ENCODE results near the gene MKLN1. TPM values are rescaled to one million over a fixed set of nuclear protein-coding genes. Genes with fewer than 3 reads are reported as not detected.

Gene MKLN1
- total RNA-seq, 1 donor from 2014 or later: 20.0 TPM

DNA sequence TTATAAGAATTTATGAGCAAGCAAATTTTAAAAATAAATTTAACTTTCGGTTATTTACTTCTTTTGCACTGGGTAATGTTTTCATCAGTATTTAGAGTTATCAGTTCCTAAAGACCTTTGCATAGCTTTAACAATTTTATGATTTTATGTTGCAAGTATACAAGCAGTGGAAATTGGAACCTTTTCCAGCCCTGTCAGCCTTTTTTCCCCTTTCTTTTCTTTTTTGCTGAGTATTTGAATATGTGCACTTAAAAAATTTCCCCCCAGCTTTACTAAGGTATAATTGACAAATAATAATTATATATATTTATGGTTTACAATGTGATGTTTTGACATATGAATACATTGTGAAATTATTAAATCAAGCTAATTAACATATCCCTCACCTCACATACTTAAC lies 62.6 kb downstream of the MKLN1 start:
- H3K27me3 ChIP-seq (ENCODE audit: control insufficient read depth, insufficient read depth, low read length): no peaks in the 10 kb centered on the region
- DNase-seq (ENCODE audit: low read depth): no peak
- no peaks in the 10 kb centered on the region for H3K36me3 ChIP-seq (ENCODE audit: control insufficient read depth, insufficient read depth, low read length)
- TF ChIP-seq, protein P1, sequence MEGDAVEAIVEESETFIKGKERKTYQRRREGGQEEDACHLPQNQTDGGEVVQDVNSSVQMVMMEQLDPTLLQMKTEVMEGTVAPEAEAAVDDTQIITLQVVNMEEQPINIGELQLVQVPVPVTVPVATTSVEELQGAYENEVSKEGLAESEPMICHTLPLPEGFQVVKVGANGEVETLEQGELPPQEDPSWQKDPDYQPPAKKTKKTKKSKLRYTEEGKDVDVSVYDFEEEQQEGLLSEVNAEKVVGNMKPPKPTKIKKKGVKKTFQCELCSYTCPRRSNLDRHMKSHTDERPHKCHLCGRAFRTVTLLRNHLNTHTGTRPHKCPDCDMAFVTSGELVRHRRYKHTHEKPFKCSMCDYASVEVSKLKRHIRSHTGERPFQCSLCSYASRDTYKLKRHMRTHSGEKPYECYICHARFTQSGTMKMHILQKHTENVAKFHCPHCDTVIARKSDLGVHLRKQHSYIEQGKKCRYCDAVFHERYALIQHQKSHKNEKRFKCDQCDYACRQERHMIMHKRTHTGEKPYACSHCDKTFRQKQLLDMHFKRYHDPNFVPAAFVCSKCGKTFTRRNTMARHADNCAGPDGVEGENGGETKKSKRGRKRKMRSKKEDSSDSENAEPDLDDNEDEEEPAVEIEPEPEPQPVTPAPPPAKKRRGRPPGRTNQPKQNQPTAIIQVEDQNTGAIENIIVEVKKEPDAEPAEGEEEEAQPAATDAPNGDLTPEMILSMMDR (IDR thresholded peaks at IDR 0.05; ENCODE audit: insufficient read depth, low read length, severe bottlenecking): no peak
- no peak for FAIRE-seq
- H3K4me3 ChIP-seq (ENCODE audit: low read depth, low read length): no peak overlapping the region

DNA sequence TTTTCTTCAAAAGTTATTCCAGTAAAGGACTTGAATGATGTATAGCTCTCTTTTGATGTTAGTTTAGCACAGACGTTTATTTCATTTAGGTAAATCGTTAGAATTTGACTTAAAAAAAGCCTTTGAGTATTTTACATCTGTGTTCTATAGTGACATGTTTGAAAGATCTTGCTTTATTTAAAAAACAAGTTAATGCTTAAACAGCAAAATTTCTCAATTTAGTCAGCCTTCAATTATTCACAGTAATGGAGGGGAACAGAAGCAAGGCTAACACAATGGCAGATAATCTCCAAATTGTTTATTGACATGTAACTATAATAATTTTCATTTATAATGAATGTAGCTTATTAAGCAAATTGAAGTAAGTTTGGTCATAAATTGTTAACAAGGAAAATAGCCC lies 63.5 kb downstream of the MKLN1 start:
- no peaks in the 10 kb centered on the region for H3K36me3 ChIP-seq (ENCODE audit: control insufficient read depth, insufficient read depth, low read length)
- no peak overlapping the region for H3K4me3 ChIP-seq (ENCODE audit: low read depth, low read length)
- FAIRE-seq: no peak
- TF ChIP-seq, protein P1 (IDR thresholded peaks at IDR 0.05; ENCODE audit: insufficient read depth, low read length, severe bottlenecking): no peak
- no peak for DNase-seq (ENCODE audit: low read depth)
- no peaks in the 10 kb centered on the region for H3K27me3 ChIP-seq (ENCODE audit: control insufficient read depth, insufficient read depth, low read length)

DNA sequence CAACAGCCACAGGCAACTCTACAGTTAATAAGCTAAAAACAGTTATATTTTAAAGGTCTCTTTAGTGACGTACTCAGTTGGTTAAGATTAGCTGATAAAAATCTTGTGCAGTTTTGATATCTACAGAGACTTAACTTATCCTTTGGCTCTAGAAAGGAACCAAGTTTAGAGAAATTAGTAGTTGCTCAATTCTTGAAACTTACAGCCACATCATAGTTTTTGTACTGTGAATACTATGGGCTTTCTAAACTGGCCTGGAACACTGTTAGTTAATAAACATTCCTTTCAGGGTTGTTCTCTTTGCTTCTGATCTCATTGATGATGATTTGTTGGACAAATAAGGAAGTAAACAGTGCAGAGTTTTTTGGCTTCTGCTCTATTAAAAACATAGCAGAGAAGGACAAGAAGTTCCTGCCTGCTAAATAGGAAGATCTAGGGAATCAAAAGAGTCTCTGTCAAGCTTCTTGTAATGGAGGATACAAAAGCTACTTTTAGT lies 73.1 kb downstream of the MKLN1 start:
- Histone ChIP-seq H3K36me3 (ENCODE audit: control insufficient read depth, insufficient read depth, low read length) (no peaks in the 10 kb centered on the region), H3K27me3 (ENCODE audit: control insufficient read depth, insufficient read depth, low read length) (no peaks in the 10 kb centered on the region), H3K4me3 (ENCODE audit: low read depth, low read length) (no peak overlapping the region)
- TF ChIP-seq, protein P1 (IDR thresholded peaks at IDR 0.05; ENCODE audit: insufficient read depth, low read length, severe bottlenecking): no peak
- DNase-seq (ENCODE audit: low read depth) (no peak), FAIRE-seq (no peak)

DNA sequence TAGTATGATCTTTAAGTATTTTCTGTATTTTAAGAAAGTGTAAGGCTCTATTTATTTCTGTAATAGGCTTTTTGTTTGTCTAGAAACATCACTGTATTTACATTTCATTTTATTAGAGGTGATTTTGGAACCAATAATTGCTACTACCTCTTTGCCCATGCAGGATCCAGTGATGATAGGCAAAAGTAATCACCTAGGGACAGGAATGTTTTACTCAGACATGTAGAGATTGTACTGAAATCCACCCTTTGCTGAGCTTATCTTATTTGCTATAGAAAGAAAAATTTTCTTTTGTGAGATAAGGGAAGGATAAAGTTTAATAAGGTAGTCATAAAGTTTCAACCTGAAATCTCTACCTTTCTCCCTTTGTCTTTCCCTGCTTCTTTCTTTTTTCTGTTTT lies 73.5 kb downstream of the MKLN1 start:
- Histone ChIP-seq H3K27me3 (ENCODE audit: control insufficient read depth, insufficient read depth, low read length) (no peaks in the 10 kb centered on the region), H3K36me3 (ENCODE audit: control insufficient read depth, insufficient read depth, low read length) (no peaks in the 10 kb centered on the region), H3K4me3 (ENCODE audit: low read depth, low read length) (no peak overlapping the region)
- FAIRE-seq (no peak), DNase-seq (ENCODE audit: low read depth) (no peak)
- TF ChIP-seq, protein P1 (IDR thresholded peaks at IDR 0.05; ENCODE audit: insufficient read depth, low read length, severe bottlenecking): no peak

DNA sequence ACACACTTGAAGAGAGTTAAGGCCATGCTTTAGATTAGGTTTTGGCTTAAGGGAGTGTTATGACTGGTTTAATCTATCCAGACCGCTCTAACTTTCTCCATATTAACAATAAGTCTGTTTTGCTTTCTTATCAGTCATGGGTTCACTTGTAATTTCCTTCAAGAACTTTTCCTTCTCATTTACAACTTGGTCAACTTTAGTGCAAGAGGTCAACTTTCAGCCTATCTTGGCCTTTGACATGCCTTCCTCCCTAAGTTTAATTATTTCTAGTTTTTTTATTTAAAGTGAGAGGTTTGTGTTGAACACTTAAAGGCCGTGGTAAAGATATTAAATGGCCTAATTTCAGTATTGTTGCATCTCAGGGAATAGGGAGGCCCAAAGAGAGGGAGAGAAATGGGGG lies 75.6 kb downstream of the MKLN1 start:
- no peaks in the 10 kb centered on the region for H3K27me3 ChIP-seq (ENCODE audit: control insufficient read depth, insufficient read depth, low read length)
- no peak for FAIRE-seq
- TF ChIP-seq, protein P1 (IDR thresholded peaks at IDR 0.05; ENCODE audit: insufficient read depth, low read length, severe bottlenecking): no peak
- H3K36me3 ChIP-seq (ENCODE audit: control insufficient read depth, insufficient read depth, low read length): no peaks in the 10 kb centered on the region
- no peak for DNase-seq (ENCODE audit: low read depth)
- no peak overlapping the region for H3K4me3 ChIP-seq (ENCODE audit: low read depth, low read length)

DNA sequence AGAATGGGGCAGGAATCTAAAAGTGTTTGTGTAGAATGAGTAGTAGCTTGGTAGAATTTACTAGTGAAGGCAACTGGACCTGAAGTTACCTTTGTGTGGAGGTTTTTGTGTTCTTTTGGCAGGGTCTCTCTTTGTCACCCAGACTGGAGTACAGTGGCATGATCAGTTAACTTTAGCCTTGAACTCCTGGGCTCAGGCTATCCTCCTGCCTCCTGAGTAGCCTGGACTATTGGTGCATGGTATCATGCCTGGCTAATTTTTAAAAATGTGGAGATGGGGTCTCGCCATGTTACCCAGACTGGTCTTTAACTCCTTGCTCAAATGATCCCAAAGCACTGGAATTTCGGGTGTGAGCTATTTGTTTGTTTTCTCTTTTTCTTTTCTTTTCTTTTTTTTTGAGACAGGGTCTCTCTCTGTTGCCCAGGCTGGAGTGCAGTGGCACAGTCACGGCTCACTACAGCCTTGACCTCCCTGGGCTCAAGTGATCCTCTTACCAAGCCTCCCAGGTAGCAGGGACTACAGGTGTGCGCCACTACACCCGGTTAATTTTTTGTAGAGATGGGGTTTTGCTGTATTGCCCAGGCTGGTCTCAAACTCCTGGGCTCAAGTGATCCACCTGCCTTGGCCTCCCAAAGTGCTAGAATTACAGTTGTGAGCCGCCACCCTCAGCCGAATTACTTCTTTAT lies 76.7 kb downstream of the MKLN1 start:
- TF ChIP-seq, protein P1 (IDR thresholded peaks at IDR 0.05; ENCODE audit: insufficient read depth, low read length, severe bottlenecking): no peak
- DNase-seq (ENCODE audit: low read depth) (no peak), FAIRE-seq (no peak)
- Histone ChIP-seq H3K27me3 (ENCODE audit: control insufficient read depth, insufficient read depth, low read length) (no peaks in the 10 kb centered on the region), H3K36me3 (ENCODE audit: control insufficient read depth, insufficient read depth, low read length) (no peaks in the 10 kb centered on the region), H3K4me3 (ENCODE audit: low read depth, low read length) (no peak overlapping the region)

All from bronchial epithelial cell (primary cell).